K562 (cell line): ENCODE data around the gene TMEM167B. TPM values are rescaled to one million over a fixed set of nuclear protein-coding genes. Genes with fewer than 3 reads are reported as not detected.

Experiments used
- ATF1 ChIP-seq, 2 experiments: fragments of 450-650 bp in 1 of 2; IDR thresholded peaks; 2 replicates each; pipeline ENCODE4 v1.6.1; 2016; ENCODE audit warnings: missing compliant biosample characterization in 1 of 2, missing genetic modification characterization in 1 of 2
- CBX8 ChIP-seq: fragments of 200-600 bp; sonication (generic); IDR thresholded peaks from 2 replicates; pipeline ENCODE4 v1.6.1; 2012; ENCODE audit warnings: borderline replicate concordance, mixed run types, low read depth, mild to moderate bottlenecking, moderate library complexity, mixed read lengths, low read length, control low read depth, inconsistent platforms; ENCODE audit not compliant: poor library complexity, severe bottlenecking; ENCODE audit errors: extremely low read depth
- CREBBP ChIP-seq: IDR thresholded peaks from one replicate; pipeline ENCODE4 v1.6.1; 2012; ENCODE audit warnings: low read depth, mild to moderate bottlenecking, control low read depth, inconsistent platforms, low read length
- MXI1 ChIP-seq: IDR thresholded peaks from 2 replicates; pipeline ENCODE4 v1.6.1; 2011; ENCODE audit warnings: low read depth, mild to moderate bottlenecking, improper control_type of control experiment, low read length
- NEUROD1 ChIP-seq: fragments of 150-350 bp; IDR thresholded peaks from 2 replicates; pipeline ENCODE4 v1.6.1; 2014; ENCODE audit warnings: borderline replicate concordance, low read length, low read depth; ENCODE audit not compliant: partially characterized antibody
- PHB ChIP-seq: fragments of 250-450 bp; sonication (Bioruptor Pico); IDR thresholded peaks from 2 replicates; pipeline ENCODE4 v1.5.0; 2021
- STAG1 ChIP-seq: sonication (generic); formaldehyde crosslinking; IDR thresholded peaks from 2 replicates; pipeline ENCODE4 v1.5.0; 2020; ENCODE audit warnings: missing genetic modification reagents, borderline replicate concordance
- TCF3 ChIP-seq: sonication (generic); formaldehyde crosslinking; IDR thresholded peaks from 2 replicates; pipeline ENCODE4 v1.4.0; 2020; ENCODE audit warnings: mild to moderate bottlenecking, missing genetic modification reagents
- ZNF445 ChIP-seq: fragments of 250-450 bp; sonication (Bioruptor Pico); IDR thresholded peaks from 2 replicates; pipeline ENCODE4 v1.4.0; 2020; ENCODE audit warnings: low read depth, mild to moderate bottlenecking, moderate library complexity
- polyA plus RNA-seq, 8 experiments: library from polyadenylated mRNA; depleted of rRNA in 4 of 8; stranded (reverse) in 5 of 8; unstranded in 3 of 8; fragments of >200 nt; fragmentation: Nextera tagmentation in 2 of 8; fragmentation: Illumina TruSeq in 1 of 8; extraction: Ambion mirVana in 2 of 8; extraction: Trizol in 1 of 8; gene quantifications; 2 replicates each; pipeline versions ENCODE4 v1.2.1 to v1.2.3, GENCODE V29; 2011 to 2014; ENCODE audit warnings: inconsistent platforms in 1 of 8, missing spikeins in 1 of 8
- total RNA-seq, 7 experiments: library from RNA; depleted of rRNA in 6 of 7; stranded (reverse); fragments of >200 nt in 6 of 7; fragmentation: Illumina TruSeq in 2 of 7; extraction: Trizol in 2 of 7; gene quantifications; 2 replicates each; pipeline versions ENCODE4 v1.2.1 to v1.2.3, GENCODE V29; 2011 to 2021; ENCODE audit warnings: low replicate concordance in 1 of 7
- TF ChIP-seq, protein P1 (sequence below): fragments of 250-450 bp; sonication (Bioruptor Pico); IDR thresholded peaks from 2 replicates; pipeline ENCODE4 v1.4.0; 2020
- TF ChIP-seq, protein P2 (sequence below): fragments of 250-450 bp; sonication (Bioruptor Pico); IDR thresholded peaks from 2 replicates; pipeline ENCODE4 v1.8.0; 2022; ENCODE audit warnings: inconsistent platforms, mild to moderate bottlenecking, moderate library complexity, borderline replicate concordance
- TF ChIP-seq, protein P3 (sequence below): fragments of 450-650 bp; IDR thresholded peaks from 2 replicates; pipeline ENCODE4 v1.6.1; 2018; ENCODE audit not compliant: partially characterized antibody
- TF ChIP-seq, protein P4 (sequence below): fragments of 450-650 bp; formaldehyde crosslinking; IDR thresholded peaks from 2 replicates; pipeline ENCODE4 v1.4.0; 2020; ENCODE audit warnings: mild to moderate bottlenecking, moderate library complexity

The TMEM167B gene
- total and polyA plus RNA-seq, 9 of the 15 experiments (the other 6 are each of a cell fraction or from before 2014, with no cell fraction given) = 17.2 to 36.4 (median 32.2) TPM

DNA sequence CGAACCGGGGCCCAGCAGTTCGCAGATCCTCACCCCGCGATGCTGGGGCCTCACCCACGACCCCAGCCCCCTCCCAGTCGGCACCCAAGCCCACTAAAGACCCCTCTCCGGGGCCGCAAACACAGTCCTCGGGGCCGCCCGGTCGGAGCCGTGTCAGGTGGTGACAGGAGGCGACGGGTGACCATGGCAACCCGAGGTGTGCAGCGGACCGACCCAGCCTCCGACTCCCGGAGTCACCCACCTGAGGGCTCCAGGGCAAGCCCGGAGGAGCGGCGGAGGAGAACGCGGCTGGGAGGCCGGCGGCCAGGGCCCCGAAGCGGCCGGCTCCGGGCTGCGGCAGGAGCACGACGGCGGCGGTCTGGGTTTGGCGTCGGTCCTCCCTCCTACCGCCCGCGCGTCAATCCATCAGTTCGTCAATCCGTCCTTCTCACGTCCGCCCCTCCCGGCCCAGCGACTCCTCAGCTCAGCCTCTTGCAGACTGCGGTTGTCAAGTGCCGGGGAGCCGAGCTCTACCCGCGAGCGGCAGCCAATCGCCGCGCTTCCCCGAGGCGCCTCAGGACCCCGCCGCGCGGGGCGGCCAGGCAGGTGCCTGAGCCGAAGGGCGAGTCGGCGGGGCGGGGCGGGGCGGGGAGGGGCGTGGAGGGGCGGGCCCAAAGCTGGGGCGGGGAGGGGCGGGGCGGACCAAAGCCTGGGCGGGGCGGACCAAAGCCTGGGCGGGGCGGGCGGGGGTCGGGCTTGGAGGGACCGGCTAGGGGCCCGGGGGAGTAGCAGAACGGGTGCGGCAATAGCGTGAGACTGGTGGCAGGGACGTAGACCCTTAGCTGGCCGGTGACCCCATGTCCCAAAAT, 48.7 kb upstream of the TMEM167B start, which contains the start of gene WDR47 (continued):
- TF ChIP-seq, protein P1, sequence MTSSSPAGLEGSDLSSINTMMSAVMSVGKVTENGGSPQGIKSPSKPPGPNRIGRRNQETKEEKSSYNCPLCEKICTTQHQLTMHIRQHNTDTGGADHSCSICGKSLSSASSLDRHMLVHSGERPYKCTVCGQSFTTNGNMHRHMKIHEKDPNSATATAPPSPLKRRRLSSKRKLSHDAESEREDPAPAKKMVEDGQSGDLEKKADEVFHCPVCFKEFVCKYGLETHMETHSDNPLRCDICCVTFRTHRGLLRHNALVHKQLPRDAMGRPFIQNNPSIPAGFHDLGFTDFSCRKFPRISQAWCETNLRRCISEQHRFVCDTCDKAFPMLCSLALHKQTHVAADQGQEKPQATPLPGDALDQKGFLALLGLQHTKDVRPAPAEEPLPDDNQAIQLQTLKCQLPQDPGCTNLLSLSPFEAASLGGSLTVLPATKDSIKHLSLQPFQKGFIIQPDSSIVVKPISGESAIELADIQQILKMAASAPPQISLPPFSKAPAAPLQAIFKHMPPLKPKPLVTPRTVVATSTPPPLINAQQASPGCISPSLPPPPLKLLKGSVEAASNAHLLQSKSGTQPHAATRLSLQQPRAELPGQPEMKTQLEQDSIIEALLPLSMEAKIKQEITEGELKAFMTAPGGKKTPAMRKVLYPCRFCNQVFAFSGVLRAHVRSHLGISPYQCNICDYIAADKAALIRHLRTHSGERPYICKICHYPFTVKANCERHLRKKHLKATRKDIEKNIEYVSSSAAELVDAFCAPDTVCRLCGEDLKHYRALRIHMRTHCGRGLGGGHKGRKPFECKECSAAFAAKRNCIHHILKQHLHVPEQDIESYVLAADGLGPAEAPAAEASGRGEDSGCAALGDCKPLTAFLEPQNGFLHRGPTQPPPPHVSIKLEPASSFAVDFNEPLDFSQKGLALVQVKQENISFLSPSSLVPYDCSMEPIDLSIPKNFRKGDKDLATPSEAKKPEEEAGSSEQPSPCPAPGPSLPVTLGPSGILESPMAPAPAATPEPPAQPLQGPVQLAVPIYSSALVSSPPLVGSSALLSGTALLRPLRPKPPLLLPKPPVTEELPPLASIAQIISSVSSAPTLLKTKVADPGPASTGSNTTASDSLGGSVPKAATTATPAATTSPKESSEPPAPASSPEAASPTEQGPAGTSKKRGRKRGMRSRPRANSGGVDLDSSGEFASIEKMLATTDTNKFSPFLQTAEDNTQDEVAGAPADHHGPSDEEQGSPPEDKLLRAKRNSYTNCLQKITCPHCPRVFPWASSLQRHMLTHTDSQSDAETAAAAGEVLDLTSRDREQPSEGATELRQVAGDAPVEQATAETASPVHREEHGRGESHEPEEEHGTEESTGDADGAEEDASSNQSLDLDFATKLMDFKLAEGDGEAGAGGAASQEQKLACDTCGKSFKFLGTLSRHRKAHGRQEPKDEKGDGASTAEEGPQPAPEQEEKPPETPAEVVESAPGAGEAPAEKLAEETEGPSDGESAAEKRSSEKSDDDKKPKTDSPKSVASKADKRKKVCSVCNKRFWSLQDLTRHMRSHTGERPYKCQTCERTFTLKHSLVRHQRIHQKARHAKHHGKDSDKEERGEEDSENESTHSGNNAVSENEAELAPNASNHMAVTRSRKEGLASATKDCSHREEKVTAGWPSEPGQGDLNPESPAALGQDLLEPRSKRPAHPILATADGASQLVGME = peak; percentile 95
- no peak for TF ChIP-seq STAG1 (CRISPR knock-in tag)
- TF ChIP-seq PHB (CRISPR knock-in tag) = peak; percentile 38; the same call in 1 of the 2 replicates
- TF ChIP-seq, protein P2, sequence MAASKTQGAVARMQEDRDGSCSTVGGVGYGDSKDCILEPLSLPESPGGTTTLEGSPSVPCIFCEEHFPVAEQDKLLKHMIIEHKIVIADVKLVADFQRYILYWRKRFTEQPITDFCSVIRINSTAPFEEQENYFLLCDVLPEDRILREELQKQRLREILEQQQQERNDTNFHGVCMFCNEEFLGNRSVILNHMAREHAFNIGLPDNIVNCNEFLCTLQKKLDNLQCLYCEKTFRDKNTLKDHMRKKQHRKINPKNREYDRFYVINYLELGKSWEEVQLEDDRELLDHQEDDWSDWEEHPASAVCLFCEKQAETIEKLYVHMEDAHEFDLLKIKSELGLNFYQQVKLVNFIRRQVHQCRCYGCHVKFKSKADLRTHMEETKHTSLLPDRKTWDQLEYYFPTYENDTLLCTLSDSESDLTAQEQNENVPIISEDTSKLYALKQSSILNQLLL = no peak
- TF ChIP-seq ZNF445 (CRISPR knock-in tag) = no peak
- TF ChIP-seq, protein P3, sequence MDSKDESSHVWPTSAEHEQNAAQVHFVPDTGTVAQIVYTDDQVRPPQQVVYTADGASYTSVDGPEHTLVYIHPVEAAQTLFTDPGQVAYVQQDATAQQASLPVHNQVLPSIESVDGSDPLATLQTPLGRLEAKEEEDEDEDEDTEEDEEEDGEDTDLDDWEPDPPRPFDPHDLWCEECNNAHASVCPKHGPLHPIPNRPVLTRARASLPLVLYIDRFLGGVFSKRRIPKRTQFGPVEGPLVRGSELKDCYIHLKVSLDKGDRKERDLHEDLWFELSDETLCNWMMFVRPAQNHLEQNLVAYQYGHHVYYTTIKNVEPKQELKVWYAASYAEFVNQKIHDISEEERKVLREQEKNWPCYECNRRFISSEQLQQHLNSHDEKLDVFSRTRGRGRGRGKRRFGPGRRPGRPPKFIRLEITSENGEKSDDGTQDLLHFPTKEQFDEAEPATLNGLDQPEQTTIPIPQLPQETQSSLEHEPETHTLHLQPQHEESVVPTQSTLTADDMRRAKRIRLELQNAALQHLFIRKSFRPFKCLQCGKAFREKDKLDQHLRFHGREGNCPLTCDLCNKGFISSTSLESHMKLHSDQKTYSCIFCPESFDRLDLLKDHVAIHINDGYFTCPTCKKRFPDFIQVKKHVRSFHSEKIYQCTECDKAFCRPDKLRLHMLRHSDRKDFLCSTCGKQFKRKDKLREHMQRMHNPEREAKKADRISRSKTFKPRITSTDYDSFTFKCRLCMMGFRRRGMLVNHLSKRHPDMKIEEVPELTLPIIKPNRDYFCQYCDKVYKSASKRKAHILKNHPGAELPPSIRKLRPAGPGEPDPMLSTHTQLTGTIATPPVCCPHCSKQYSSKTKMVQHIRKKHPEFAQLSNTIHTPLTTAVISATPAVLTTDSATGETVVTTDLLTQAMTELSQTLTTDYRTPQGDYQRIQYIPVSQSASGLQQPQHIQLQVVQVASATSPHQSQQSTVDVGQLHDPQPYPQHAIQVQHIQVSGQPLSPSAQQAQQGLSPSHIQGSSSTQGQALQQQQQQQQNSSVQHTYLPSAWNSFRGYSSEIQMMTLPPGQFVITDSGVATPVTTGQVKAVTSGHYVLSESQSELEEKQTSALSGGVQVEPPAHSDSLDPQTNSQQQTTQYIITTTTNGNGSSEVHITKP = peak; percentile 28
- TF ChIP-seq TCF3 (CRISPR knock-in tag) = peak; percentile 35; the same call in 1 of the 2 replicates
- TF ChIP-seq CREBBP = no peak
- TF ChIP-seq MXI1 = peak; percentile 67
- TF ChIP-seq, protein P4, sequence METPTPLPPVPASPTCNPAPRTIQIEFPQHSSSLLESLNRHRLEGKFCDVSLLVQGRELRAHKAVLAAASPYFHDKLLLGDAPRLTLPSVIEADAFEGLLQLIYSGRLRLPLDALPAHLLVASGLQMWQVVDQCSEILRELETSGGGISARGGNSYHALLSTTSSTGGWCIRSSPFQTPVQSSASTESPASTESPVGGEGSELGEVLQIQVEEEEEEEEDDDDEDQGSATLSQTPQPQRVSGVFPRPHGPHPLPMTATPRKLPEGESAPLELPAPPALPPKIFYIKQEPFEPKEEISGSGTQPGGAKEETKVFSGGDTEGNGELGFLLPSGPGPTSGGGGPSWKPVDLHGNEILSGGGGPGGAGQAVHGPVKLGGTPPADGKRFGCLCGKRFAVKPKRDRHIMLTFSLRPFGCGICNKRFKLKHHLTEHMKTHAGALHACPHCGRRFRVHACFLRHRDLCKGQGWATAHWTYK (CRISPR knock-in tag) = peak; percentile 68; the same call in 1 of the 2 replicates
- TF ChIP-seq NEUROD1 = peak; percentile 59
- TF ChIP-seq ATF1 (CRISPR knock-in tag; IDR thresholded peaks at IDR 0.05) = no peak
- peak; percentile 87 for TF ChIP-seq ATF1 (tag; IDR thresholded peaks at IDR 0.05)
- no peak for TF ChIP-seq CBX8
